Epithelial cell of proximal tubule (primary cell): ENCODE measurements around the gene SRGAP2B. TPM values are rescaled to one million over a fixed set of nuclear protein-coding genes. Genes with fewer than 3 reads are reported as not detected.

Source experiments
- total RNA-seq: library from RNA; depleted of rRNA; stranded (reverse); fragments of >200 nt; gene quantifications from 2 replicates; pipeline ENCODE4 v1.2.3, GENCODE V29; 2015

The SRGAP2B gene
- total RNA-seq, 1 donor from 2014 or later, result 40.8 TPM

Other genes starting within 250 kb of the SRGAP2B start
- gene FAM72D, start 646 bp upstream of the SRGAP2B start, total RNA-seq, result 6.1 TPM in 2 replicates
- gene PPIAL4D, start 146.8 kb upstream of the SRGAP2B start, total RNA-seq, result not detected in 2 replicates